Fibroblast of mammary gland (primary cell): ENCODE measurements around the gene COMMD10.

ENCODE experiments used
- DNase-seq: peaks from one replicate; pipeline ENCODE4 v3.0.0-alpha.2; 2010; ENCODE audit warnings: low read depth
- H3K4me3 ChIP-seq: 2 replicates; pipeline ENCODE4 v1.5.1; 2011; ENCODE audit warnings: low read depth, mild to moderate bottlenecking, low read length, moderate library complexity; ENCODE audit not compliant: control insufficient read depth
- TF ChIP-seq, protein P1 (sequence below): conservative IDR thresholded peaks from 2 replicates; pipeline ENCODE4 v1.5.1; 2011; ENCODE audit warnings: low read depth, low read length, inconsistent platforms; ENCODE audit not compliant: control insufficient read depth, insufficient read depth

COMMD10 gene

DNA sequence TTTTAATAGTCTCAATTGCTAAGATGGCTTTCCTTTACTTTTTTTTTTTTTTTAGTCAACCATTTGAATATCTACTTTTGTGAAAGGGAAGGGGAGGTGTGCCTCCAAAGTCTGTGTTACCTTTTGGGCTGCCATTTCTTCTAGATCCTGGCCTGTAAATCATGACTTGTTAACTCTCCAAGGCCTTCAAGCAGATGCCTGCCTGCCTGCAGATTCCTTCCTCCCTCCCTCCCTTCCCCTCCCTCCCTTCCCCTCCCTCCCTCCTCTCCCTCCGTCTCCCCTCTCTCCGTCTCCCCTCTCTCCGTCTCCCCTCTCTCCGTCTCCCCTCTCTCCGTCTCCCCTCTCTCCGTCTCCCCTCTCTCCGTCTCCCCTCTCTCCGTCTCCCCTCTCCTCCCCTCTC lies 73.1 kb downstream of the COMMD10 start:
- TF ChIP-seq, protein P1, sequence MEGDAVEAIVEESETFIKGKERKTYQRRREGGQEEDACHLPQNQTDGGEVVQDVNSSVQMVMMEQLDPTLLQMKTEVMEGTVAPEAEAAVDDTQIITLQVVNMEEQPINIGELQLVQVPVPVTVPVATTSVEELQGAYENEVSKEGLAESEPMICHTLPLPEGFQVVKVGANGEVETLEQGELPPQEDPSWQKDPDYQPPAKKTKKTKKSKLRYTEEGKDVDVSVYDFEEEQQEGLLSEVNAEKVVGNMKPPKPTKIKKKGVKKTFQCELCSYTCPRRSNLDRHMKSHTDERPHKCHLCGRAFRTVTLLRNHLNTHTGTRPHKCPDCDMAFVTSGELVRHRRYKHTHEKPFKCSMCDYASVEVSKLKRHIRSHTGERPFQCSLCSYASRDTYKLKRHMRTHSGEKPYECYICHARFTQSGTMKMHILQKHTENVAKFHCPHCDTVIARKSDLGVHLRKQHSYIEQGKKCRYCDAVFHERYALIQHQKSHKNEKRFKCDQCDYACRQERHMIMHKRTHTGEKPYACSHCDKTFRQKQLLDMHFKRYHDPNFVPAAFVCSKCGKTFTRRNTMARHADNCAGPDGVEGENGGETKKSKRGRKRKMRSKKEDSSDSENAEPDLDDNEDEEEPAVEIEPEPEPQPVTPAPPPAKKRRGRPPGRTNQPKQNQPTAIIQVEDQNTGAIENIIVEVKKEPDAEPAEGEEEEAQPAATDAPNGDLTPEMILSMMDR = no peak
- DNase-seq = no peak
- no peak overlapping the region for H3K4me3 ChIP-seq

DNA sequence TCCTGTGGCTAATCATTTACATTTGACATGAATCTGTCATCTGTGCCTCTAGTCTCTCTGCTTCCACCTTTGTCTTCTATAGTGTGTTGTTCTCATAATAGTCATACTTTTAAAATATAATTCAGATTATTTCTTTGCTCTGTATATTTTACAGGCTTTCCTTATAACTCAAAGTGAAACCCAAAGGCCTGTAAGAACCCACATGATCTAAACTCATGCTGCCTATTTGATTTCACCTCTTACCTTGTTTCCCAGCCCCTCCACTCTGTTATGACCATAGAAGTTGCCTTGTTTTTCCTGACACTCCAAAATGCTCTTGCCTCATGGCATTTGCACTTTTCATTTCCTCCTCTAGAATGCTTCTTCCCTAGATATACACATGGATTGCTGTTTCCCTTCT lies 74.2 kb downstream of the COMMD10 start:
- DNase-seq = no peak
- H3K4me3 ChIP-seq = no peak overlapping the region
- TF ChIP-seq, protein P1 = no peak

DNA sequence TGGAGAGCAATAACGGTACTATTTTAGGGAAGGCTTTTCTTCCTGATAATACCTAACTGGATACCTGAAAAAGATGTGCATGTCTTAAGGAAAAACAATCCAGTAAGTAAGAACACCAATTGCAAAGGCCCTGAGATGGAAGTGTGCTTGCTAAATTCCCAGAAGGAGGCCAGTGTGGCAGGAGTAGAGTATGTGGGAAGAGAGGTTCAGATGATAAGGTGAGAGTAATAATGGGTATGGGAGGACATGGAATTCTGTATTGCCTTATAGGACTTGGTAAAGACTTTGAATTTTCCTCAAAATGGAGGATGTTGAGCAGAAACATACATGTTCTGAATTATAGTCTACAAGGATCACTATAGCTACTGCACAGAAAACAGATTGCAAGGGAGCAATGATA lies 89.3 kb downstream of the COMMD10 start:
- TF ChIP-seq, protein P1 = no peak
- DNase-seq = no peak
- no peak overlapping the region for H3K4me3 ChIP-seq

DNA sequence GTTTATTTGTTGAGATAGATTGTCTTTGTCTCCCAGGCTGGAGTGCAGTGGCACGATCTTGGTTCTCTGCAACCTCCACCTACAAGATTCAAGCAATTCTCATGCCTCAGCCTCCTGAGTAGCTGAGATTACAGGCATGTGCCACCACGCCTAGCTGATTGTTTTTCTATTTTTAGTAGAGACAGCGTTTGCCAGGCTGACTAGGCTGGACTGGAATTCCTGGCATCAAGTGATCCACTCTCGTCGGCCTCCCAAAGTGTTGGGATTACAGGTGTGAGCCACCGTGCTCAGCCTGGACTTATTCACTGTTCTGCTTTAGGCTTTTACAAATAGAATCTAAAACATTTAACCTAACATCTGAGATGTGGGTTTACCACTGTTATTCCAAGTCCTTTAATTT lies 91.3 kb downstream of the COMMD10 start:
- no peak for DNase-seq
- H3K4me3 ChIP-seq = no peak overlapping the region
- TF ChIP-seq, protein P1 = no peak

DNA sequence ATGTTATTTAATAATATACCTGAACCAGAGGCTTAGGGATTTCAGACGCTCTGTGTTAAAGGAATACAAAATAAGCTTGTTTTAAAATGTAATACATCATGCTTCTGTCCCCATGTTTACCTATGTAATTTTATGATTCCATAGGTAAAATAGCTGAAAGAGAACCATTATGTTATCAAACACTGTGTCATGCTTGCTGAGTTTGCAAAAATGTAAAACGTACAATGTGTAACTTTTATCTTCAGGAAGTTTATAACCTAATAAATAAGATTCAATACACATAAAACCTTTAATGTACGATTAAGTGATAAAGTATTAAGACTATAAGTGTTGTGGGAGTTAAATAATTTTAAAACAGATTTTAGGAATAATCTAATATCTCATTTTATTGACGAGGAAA lies 94.1 kb downstream of the COMMD10 start:
- H3K4me3 ChIP-seq = no peak overlapping the region
- DNase-seq = no peak
- TF ChIP-seq, protein P1 = no peak

DNA sequence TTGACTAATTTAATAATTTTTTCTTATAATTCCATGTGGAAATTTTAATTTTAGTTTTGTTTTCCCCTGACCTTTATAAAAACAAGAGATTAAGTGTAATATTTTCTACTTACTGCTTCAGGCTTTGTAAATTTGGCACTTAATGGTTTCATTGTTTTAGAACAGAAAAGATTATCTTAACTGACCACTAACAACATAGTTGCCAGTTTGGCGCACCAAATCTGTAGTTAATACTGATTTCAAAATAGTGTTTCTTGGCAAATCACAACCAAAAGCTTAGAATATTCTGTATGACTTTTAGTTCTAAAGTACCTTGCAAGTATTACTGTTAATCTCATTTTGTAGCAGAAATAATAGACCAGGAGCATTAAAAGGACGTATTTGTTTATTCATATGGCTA lies 124.3 kb downstream of the COMMD10 start:
- TF ChIP-seq, protein P1 = no peak
- no peak for DNase-seq

DNA sequence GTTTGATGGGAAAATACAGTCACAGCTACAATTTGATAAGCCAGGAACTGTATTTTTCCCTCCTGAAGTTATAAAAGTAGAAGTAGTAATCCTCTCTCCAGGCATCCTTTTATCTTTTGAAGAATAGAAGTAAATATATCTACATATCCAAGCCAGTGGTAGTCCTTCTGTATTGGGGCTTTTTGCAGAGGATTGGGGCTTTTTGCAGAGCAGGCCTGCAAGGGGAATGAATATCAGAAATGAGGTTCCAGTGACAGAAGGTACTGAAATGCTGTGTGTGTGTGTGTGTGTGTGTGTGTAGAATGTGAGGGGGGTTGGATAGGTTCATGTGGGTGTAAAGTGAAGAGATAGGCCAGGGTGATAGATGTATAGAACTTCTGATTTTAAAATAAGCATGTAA lies 127.4 kb downstream of the COMMD10 start:
- no peak for DNase-seq
- TF ChIP-seq, protein P1 = no peak
- no peak overlapping the region for H3K4me3 ChIP-seq

More for the DNA sequence above, 124.3 kb downstream of the COMMD10 start:
- H3K4me3 ChIP-seq = no peak overlapping the region
